Measurements from ENCODE around the gene WDR31. TPM values are rescaled to one million over a fixed set of nuclear protein-coding genes. Genes with fewer than 3 reads are reported as not detected.

WDR31 gene
- total and polyA plus RNA-seq, 4 donors: 1.8 to 7.0 (median 4.0) TPM

DNA sequence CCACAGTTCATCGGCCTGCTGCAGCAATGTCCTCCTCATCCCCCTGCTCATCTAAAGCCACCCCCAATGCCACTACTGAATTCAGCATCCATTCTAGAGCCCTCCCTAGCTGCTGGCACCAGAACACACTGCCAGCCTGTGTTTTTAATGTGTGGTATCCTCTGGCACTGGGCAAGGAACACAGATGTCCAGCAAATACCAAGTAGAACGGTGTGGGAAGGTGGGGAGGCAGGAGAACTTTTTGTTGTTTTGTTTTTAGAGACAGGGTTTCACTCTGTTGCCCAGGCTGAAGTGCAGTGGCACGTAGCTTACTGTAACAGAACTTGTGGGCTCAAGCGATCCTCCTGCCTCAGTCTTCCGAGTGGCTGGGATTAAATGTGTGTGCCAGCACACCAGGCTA is 32.0 kb upstream of the WDR31 start:
- no peak for DNase-seq
- Histone ChIP-seq H3K27me3 (ENCODE audit: control insufficient read depth in 3 of 3, insufficient read depth in 3 of 3, low read length in 2 of 3) (no peaks in the 10 kb centered on the region), H3K9me3 (ENCODE audit: control insufficient read depth in 4 of 4, insufficient read depth in 3 of 4, low read length in 3 of 4) (no peaks in the 10 kb centered on the region), H3K4me1 (ENCODE audit: control insufficient read depth in 5 of 5, insufficient read depth in 5 of 5, low read length in 5 of 5) (peaks cover 0 to 5% (median 0%) of the 10 kb centered on the region in 5 donors), H3K4me3 (no peak overlapping the region), H3K27ac (ENCODE audit: low read depth in 1 of 2, low read length in 1 of 2) (no peak overlapping the region), H3K9ac (ENCODE audit: insufficient read depth in 1 of 2, low read length in 2 of 2) (no peak overlapping the region), H3K36me3 (ENCODE audit: control insufficient read depth in 4 of 4, insufficient read depth in 4 of 4, low read length in 4 of 4) (peaks cover 7 to 18% (median 10%) of the 10 kb centered on the region in 4 donors)
- TF ChIP-seq CTCF (IDR thresholded peaks at IDR 0.05; ENCODE audit: control extremely low read depth, extremely low read depth): no peak
- ATAC-seq (ENCODE audit: insufficient read depth, low FRiP score): no peak
- 91 to 95% methylated on average over 5 of the region's 5 CpGs for WGBS, 2 donors

DNA sequence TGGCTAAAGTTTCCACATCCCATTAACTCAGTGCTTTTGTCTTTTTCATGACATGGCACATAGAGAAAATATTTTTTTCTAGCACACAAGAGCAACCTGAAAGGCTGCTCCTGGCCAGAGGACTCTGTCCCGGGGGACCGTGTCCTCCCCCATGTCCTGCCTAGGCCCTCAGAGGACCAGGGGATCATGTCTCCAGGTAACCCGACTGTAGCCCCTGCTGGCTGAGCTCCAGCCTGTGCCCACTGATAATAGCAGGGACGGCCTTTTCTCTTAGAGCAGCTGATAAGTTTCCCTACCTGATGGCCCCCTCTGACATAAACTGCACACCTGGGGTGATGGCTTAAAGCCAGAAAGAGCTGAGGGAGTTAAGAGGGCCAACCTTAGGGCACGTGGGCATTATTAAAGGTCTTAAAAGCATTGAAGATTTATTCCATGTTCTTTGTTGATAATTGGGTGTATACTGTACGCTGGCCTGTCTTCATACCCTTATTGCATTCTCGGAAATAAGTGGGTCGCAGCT is 30.8 kb upstream of the WDR31 start:
- ATAC-seq (ENCODE audit: insufficient read depth, low FRiP score) (no peak), DNase-seq (no peak)
- Histone ChIP-seq H3K4me3 (no peak overlapping the region), H3K9me3 (ENCODE audit: control insufficient read depth in 4 of 4, insufficient read depth in 3 of 4, low read length in 3 of 4) (no peaks in the 10 kb centered on the region), H3K36me3 (ENCODE audit: control insufficient read depth in 4 of 4, insufficient read depth in 4 of 4, low read length in 4 of 4) (peaks cover 7 to 18% (median 10%) of the 10 kb centered on the region in 4 donors), H3K4me1 (ENCODE audit: control insufficient read depth in 5 of 5, insufficient read depth in 5 of 5, low read length in 5 of 5) (peaks cover 0 to 3% (median 0%) of the 10 kb centered on the region in 5 donors), H3K27me3 (ENCODE audit: control insufficient read depth in 3 of 3, insufficient read depth in 3 of 3, low read length in 2 of 3) (no peaks in the 10 kb centered on the region), H3K27ac (ENCODE audit: low read depth in 1 of 2, low read length in 1 of 2) (no peak overlapping the region), H3K9ac (ENCODE audit: insufficient read depth in 1 of 2, low read length in 2 of 2) (no peak overlapping the region)
- no peak for TF ChIP-seq CTCF (IDR thresholded peaks at IDR 0.05; ENCODE audit: control extremely low read depth, extremely low read depth)
- WGBS, 2 donors: 85 to 91% methylated on average over 8 of the region's 8 CpGs

- Histone ChIP-seq H3K4me3 (no peak overlapping the region), H3K27me3 (ENCODE audit: control insufficient read depth in 3 of 3, insufficient read depth in 3 of 3, low read length in 2 of 3) (no peaks in the 10 kb centered on the region), H3K9me3 (ENCODE audit: control insufficient read depth in 4 of 4, insufficient read depth in 3 of 4, low read length in 3 of 4) (no peaks in the 10 kb centered on the region), H3K9ac (ENCODE audit: insufficient read depth in 1 of 2, low read length in 2 of 2) (no peak overlapping the region), H3K36me3 (ENCODE audit: control insufficient read depth in 4 of 4, insufficient read depth in 4 of 4, low read length in 4 of 4) (peaks cover 5 to 17% (median 8%) of the 10 kb centered on the region in 4 donors), H3K27ac (ENCODE audit: low read depth in 1 of 2, low read length in 1 of 2) (no peak overlapping the region), H3K4me1 (ENCODE audit: control insufficient read depth in 5 of 5, insufficient read depth in 5 of 5, low read length in 5 of 5) (no peaks in the 10 kb centered on the region)
- TF ChIP-seq CTCF (IDR thresholded peaks at IDR 0.05; ENCODE audit: control extremely low read depth, extremely low read depth): no peak
- WGBS, 2 donors: 85 to 88% methylated on average over 11 of the region's 11 CpGs
- DNase-seq (no peak), ATAC-seq (ENCODE audit: insufficient read depth, low FRiP score) (no peak)
Observed at GRCh38 chr9:113369855-113370140, 29.7 kb upstream of the WDR31 start.
